ENCODE results near the gene APOA5. TPM values are rescaled to one million over a fixed set of nuclear protein-coding genes. Genes with fewer than 3 reads are reported as not detected.

Gene APOA5
- total and polyA plus RNA-seq, 9 of the 15 experiments (the other 6 are each of a cell fraction or from before 2014, with no cell fraction given): not detected

DNA sequence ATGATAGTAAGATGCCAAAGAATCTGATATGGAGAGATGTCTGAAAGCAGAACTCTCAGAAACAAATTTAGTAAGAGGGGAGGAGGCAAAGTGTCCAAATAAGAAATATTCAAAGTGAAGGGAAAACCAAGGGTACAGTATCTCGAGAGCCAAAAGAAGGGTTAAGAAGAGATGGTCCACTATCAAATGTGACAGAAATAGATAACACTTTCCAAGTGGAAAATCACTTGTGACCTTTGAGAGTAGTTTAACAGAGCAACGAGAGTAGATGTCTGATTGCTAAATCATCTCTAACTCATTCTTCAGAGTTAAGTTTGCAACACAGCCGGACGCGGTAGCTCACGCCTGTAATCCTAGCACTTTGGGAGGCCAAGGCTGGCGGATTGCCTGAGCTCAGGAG lies 14.6 kb downstream of the APOA5 start (continued):
- no peak for TF ChIP-seq SMARCC2 (IDR thresholded peaks at IDR 0.05; ENCODE audit: low read depth)
- TF ChIP-seq, protein P1, sequence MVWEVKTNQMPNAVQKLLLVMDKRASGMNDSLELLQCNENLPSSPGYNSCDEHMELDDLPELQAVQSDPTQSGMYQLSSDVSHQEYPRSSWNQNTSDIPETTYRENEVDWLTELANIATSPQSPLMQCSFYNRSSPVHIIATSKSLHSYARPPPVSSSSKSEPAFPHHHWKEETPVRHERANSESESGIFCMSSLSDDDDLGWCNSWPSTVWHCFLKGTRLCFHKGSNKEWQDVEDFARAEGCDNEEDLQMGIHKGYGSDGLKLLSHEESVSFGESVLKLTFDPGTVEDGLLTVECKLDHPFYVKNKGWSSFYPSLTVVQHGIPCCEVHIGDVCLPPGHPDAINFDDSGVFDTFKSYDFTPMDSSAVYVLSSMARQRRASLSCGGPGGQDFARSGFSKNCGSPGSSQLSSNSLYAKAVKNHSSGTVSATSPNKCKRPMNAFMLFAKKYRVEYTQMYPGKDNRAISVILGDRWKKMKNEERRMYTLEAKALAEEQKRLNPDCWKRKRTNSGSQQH (CRISPR knock-in tag; IDR thresholded peaks at IDR 0.05): no peak
- TF ChIP-seq PHB (CRISPR knock-in tag; IDR thresholded peaks at IDR 0.05): no peak
- TF ChIP-seq, protein P2, sequence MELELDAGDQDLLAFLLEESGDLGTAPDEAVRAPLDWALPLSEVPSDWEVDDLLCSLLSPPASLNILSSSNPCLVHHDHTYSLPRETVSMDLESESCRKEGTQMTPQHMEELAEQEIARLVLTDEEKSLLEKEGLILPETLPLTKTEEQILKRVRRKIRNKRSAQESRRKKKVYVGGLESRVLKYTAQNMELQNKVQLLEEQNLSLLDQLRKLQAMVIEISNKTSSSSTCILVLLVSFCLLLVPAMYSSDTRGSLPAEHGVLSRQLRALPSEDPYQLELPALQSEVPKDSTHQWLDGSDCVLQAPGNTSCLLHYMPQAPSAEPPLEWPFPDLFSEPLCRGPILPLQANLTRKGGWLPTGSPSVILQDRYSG (tag; conservative IDR thresholded peaks at IDR 0.05; ENCODE audit: low read depth): no peak
- no peak for TF ChIP-seq HNRNPK (IDR thresholded peaks at IDR 0.05; ENCODE audit: low read depth, low read length, poor library complexity, severe bottlenecking)
- TF ChIP-seq, protein P3, sequence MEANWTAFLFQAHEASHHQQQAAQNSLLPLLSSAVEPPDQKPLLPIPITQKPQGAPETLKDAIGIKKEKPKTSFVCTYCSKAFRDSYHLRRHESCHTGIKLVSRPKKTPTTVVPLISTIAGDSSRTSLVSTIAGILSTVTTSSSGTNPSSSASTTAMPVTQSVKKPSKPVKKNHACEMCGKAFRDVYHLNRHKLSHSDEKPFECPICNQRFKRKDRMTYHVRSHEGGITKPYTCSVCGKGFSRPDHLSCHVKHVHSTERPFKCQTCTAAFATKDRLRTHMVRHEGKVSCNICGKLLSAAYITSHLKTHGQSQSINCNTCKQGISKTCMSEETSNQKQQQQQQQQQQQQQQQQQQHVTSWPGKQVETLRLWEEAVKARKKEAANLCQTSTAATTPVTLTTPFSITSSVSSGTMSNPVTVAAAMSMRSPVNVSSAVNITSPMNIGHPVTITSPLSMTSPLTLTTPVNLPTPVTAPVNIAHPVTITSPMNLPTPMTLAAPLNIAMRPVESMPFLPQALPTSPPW (CRISPR knock-in tag; IDR thresholded peaks at IDR 0.05): no peak
- no peak for TF ChIP-seq ERF (CRISPR knock-in tag; IDR thresholded peaks at IDR 0.05)
- TF ChIP-seq POLR2AphosphoS5 (IDR thresholded peaks at IDR 0.05; ENCODE audit: control insufficient read depth, insufficient read depth, low read depth, low read length): no peak
- TF ChIP-seq ZNF79 (CRISPR knock-in tag; IDR thresholded peaks at IDR 0.05; ENCODE audit: low read depth): no peak
- no peak for TF ChIP-seq TRIM28 (IDR thresholded peaks at IDR 0.05)
- TF ChIP-seq, protein P4, sequence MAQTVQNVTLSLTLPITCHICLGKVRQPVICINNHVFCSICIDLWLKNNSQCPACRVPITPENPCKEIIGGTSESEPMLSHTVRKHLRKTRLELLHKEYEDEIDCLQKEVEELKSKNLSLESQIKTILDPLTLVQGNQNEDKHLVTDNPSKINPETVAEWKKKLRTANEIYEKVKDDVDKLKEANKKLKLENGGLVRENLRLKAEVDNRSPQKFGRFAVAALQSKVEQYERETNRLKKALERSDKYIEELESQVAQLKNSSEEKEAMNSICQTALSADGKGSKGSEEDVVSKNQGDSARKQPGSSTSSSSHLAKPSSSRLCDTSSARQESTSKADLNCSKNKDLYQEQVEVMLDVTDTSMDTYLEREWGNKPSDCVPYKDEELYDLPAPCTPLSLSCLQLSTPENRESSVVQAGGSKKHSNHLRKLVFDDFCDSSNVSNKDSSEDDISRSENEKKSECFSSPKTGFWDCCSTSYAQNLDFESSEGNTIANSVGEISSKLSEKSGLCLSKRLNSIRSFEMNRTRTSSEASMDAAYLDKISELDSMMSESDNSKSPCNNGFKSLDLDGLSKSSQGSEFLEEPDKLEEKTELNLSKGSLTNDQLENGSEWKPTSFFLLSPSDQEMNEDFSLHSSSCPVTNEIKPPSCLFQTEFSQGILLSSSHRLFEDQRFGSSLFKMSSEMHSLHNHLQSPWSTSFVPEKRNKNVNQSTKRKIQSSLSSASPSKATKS (CRISPR knock-in tag; IDR thresholded peaks at IDR 0.05): no peak
- TF ChIP-seq NCOR1 (IDR thresholded peaks at IDR 0.05): peak; percentile 48
- TF ChIP-seq KAT8 (IDR thresholded peaks at IDR 0.05; ENCODE audit: low read depth): no peak
- TF ChIP-seq, protein P5, sequence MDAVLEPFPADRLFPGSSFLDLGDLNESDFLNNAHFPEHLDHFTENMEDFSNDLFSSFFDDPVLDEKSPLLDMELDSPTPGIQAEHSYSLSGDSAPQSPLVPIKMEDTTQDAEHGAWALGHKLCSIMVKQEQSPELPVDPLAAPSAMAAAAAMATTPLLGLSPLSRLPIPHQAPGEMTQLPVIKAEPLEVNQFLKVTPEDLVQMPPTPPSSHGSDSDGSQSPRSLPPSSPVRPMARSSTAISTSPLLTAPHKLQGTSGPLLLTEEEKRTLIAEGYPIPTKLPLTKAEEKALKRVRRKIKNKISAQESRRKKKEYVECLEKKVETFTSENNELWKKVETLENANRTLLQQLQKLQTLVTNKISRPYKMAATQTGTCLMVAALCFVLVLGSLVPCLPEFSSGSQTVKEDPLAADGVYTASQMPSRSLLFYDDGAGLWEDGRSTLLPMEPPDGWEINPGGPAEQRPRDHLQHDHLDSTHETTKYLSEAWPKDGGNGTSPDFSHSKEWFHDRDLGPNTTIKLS (IDR thresholded peaks at IDR 0.05; ENCODE audit: borderline replicate concordance, low read depth): no peak
- no peak for TF ChIP-seq NR3C1 (CRISPR knock-in tag; IDR thresholded peaks at IDR 0.05)
- TF ChIP-seq U2AF1 (optimal IDR thresholded peaks at IDR 0.05; ENCODE audit: low read depth, low read length): no peak
- TF ChIP-seq MIER1 (IDR thresholded peaks at IDR 0.05; ENCODE audit: low read depth): no peak
- TF ChIP-seq ZSCAN32 (CRISPR knock-in tag; IDR thresholded peaks at IDR 0.05): no peak
- no peak for TF ChIP-seq TARDBP (IDR thresholded peaks at IDR 0.05)
- TF ChIP-seq KDM5B (IDR thresholded peaks at IDR 0.05; ENCODE audit: insufficient replicate concordance, low read depth, low read length): no peak
- TF ChIP-seq CHD2 (IDR thresholded peaks at IDR 0.05; ENCODE audit: low read depth, low read length): no peak
- TF ChIP-seq PYGO2 (tag; IDR thresholded peaks at IDR 0.05): no peak
- no peak for TF ChIP-seq ZNF354B (CRISPR knock-in tag; IDR thresholded peaks at IDR 0.05)
- no peak for TF ChIP-seq SETDB1 (IDR thresholded peaks at IDR 0.05; ENCODE audit: low read length)

All from K562 (cell line).